Neutrophil (primary cell): ENCODE data around the gene CFD.

Source experiments
- H3K27ac ChIP-seq: fragments of 200-600 bp; sonication (generic); 2 replicates; pipeline ENCODE4 v1.5.1; 2016; ENCODE audit warnings: mild to moderate bottlenecking, moderate library complexity
- H3K27me3 ChIP-seq: fragments of 200-600 bp; sonication (generic); 2 replicates; pipeline ENCODE4 v1.6.0; 2016; ENCODE audit warnings: mild to moderate bottlenecking
- H3K36me3 ChIP-seq: fragments of 200-600 bp; sonication (generic); 2 replicates; pipeline ENCODE4 v1.5.1; 2017
- H3K4me1 ChIP-seq, 2 experiments: fragments of 200-600 bp in 1 of 2; sonication (generic) in 1 of 2; 1 replicate in 1 of 2; 2 replicates in 1 of 2; pipeline versions ENCODE4 v1.5.1 to v1.6.1; 2013 to 2016; ENCODE audit warnings: low read depth in 1 of 2, low read length in 1 of 2, mild to moderate bottlenecking in 1 of 2, moderate library complexity in 1 of 2; ENCODE audit not compliant: control insufficient read depth in 1 of 2, insufficient read depth in 1 of 2
- H3K4me3 ChIP-seq, 2 experiments: fragments of 200-600 bp in 1 of 2; sonication (generic) in 1 of 2; 1 replicate in 1 of 2; 2 replicates in 1 of 2; pipeline ENCODE4 v1.5.1; 2013 to 2016; ENCODE audit warnings: low read depth in 1 of 2, low read length in 1 of 2, mild to moderate bottlenecking in 1 of 2, moderate library complexity in 1 of 2
- H3K9me3 ChIP-seq: fragments of 200-600 bp; sonication (generic); 2 replicates; pipeline ENCODE4 v1.5.1; 2016
- TF ChIP-seq, protein P1 (sequence below): fragments of 200-600 bp; sonication (generic); IDR thresholded peaks from 2 replicates; pipeline ENCODE4 v1.5.1; 2016; ENCODE audit warnings: antibody characterized with exemption

CFD gene

DNA sequence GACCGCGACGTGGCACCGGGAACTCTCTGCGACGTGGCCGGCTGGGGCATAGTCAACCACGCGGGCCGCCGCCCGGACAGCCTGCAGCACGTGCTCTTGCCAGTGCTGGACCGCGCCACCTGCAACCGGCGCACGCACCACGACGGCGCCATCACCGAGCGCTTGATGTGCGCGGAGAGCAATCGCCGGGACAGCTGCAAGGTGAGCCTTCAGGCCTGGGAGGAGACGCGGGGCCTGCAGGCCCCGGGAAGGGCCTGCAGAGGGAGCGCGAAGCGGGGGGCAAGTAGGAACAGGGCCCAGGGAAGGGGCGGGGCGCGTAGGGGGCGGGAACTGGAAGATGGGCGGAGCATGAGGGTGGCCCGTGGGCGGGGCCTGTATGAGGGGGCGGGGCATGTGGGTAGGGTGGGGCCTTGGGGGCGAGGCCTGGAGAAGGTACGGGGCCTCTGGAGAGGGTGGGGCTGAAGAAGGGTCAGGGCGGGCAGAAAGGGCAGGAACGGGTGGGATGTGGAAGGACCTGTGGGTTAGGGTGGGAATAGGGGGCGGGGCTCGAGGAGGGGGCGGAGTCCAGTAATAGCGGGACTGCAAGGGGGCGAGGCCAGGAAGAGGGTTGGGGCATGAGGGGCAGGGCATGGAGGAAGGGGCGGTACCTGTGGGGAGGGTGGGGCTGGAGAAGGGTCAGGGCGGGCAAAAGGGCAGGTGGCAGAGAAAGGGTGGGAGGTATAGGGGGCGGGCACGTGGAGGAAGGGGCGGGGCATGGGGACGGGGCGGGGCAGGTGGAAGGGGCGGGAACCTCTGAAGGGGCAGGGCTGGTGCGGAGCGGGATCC lies 2.5 kb downstream of the CFD start:
- H3K27ac ChIP-seq, result peak overlapping the region; percentile 88
- no peaks in the 10 kb centered on the region for H3K9me3 ChIP-seq
- H3K27me3 ChIP-seq, result peaks cover 38% of the 10 kb centered on the region
- H3K4me1 ChIP-seq, result peaks cover 58 to 60% of the 10 kb centered on the region in 2 experiments
- H3K4me3 ChIP-seq, result peak overlapping the region; percentile 17 to 56
- TF ChIP-seq, protein P1, sequence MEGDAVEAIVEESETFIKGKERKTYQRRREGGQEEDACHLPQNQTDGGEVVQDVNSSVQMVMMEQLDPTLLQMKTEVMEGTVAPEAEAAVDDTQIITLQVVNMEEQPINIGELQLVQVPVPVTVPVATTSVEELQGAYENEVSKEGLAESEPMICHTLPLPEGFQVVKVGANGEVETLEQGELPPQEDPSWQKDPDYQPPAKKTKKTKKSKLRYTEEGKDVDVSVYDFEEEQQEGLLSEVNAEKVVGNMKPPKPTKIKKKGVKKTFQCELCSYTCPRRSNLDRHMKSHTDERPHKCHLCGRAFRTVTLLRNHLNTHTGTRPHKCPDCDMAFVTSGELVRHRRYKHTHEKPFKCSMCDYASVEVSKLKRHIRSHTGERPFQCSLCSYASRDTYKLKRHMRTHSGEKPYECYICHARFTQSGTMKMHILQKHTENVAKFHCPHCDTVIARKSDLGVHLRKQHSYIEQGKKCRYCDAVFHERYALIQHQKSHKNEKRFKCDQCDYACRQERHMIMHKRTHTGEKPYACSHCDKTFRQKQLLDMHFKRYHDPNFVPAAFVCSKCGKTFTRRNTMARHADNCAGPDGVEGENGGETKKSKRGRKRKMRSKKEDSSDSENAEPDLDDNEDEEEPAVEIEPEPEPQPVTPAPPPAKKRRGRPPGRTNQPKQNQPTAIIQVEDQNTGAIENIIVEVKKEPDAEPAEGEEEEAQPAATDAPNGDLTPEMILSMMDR, result peak; percentile 27
- H3K36me3 ChIP-seq, result peaks cover 2% of the 10 kb centered on the region

DNA sequence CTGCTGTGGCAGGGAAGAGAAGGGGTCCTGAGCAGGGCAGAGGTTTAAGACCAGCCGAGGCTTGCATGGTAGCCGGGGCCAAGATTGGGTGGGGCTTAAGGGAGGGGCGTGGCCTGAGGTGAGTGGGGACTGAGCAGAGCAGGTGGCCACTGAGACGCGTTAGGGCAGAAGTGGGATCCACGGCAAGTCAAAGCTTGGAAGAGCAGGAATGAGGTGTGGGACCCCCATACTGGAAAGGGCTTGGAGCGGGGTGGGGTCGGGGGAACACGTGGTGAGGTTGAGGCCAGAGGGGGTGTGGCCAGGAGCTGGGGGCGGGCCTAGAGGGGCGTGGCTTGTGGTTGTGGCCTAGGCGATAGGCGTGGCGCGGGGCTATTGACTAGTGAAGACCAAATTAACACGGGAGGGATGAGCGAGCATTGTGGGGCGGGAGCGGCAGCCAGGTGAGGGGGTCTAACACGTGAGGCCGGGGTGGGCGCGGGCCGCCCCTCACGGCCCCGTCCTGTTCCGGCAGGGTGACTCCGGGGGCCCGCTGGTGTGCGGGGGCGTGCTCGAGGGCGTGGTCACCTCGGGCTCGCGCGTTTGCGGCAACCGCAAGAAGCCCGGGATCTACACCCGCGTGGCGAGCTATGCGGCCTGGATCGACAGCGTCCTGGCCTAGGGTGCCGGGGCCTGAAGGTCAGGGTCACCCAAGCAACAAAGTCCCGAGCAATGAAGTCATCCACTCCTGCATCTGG lies 3.3 kb downstream of the CFD start:
- Histone ChIP-seq H3K27ac (peak overlapping the region; percentile 88), H3K36me3 (peaks cover 10% of the 10 kb centered on the region), H3K9me3 (no peaks in the 10 kb centered on the region), H3K4me3 (peak overlapping the region; percentile 45 to 56), H3K4me1 (peaks cover 51 to 57% of the 10 kb centered on the region in 2 experiments), H3K27me3 (peaks cover 38% of the 10 kb centered on the region)
- TF ChIP-seq, protein P1, result no peak

DNA sequence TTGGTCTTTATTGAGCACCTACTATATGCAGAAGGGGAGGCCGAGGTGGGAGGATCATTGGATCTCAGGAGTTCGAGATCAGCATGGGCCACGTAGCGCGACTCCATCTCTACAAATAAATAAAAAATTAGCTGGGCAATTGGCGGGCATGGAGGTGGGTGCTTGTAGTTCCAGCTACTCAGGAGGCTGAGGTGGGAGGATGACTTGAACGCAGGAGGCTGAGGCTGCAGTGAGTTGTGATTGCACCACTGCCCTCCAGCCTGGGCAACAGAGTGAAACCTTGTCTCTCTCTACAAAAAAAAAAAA lies 3.8 kb downstream of the CFD start:
- Histone ChIP-seq H3K4me1 (peaks cover 48 to 57% of the 10 kb centered on the region in 2 experiments), H3K36me3 (peaks cover 15% of the 10 kb centered on the region), H3K27ac (peak overlapping the region; percentile 88), H3K4me3 (peak overlapping the region; percentile 45 to 56), H3K9me3 (no peaks in the 10 kb centered on the region), H3K27me3 (peaks cover 38% of the 10 kb centered on the region)
- TF ChIP-seq, protein P1, result no peak

DNA sequence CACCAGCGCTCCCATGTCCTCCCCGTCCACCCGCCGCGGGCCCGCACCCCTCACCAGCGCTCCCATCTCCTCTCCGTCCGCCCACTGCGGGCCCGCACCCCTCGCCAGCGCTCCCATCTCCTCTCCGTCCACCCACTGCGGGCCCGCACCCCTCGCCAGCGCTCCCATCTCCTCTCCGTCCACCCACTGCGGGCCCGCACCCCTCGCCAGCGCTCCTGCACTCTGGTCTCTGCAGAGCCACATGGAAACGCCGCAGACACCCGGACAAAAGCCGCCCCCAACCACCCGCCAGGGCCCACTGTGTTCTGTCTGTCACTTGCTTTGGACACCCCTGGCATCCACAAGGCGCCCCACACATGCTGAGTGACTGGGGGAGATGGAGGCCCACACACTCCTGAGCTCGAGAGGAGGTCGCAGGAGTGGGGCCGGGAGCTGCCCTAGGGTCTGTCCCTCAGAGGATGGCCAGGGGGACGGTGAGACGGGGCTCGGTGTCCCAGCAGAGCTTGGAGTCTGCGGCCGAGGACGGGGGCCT lies 7.4 kb downstream of the CFD start:
- H3K9me3 ChIP-seq, result no peaks in the 10 kb centered on the region
- peaks cover 48% of the 10 kb centered on the region for H3K36me3 ChIP-seq
- H3K27me3 ChIP-seq, result peaks cover 10% of the 10 kb centered on the region
- H3K27ac ChIP-seq, result no peak overlapping the region
- TF ChIP-seq, protein P1, result no peak
- no peak overlapping the region for H3K4me3 ChIP-seq
- peaks cover 21 to 25% of the 10 kb centered on the region in 2 experiments for H3K4me1 ChIP-seq

DNA sequence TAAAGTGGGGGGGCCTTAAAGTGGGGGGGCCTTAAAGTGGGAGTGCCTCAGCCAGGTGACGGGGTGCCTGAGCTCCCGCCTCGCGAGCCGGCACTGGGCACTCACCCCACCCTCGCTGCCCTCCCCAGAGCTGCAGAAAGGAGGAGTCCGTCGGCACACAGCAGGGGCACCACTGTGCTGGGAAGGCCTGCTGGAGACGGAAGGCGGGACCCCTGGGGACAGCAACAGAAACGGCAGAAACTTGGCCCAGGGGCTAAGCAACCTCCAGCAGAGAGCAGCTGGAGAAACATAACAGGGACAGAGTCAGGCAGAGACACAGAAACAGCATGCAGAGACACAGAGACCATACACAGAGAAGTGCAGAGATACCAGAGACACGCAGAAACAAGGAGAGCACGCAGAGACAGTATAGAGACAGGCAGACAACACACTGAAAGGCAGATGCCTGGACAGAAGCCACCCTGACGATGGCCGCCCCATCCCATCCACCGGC lies 7.9 kb downstream of the CFD start:
- Histone ChIP-seq H3K36me3 (peaks cover 48% of the 10 kb centered on the region), H3K27ac (no peak overlapping the region), H3K4me3 (no peak overlapping the region), H3K9me3 (no peaks in the 10 kb centered on the region), H3K27me3 (peaks cover 5% of the 10 kb centered on the region), H3K4me1 (peaks cover 25 to 26% of the 10 kb centered on the region in 2 experiments)
- TF ChIP-seq, protein P1, result no peak
